Endothelial cell (in vitro differentiated cells): ENCODE data around the gene JMY. TPM values are rescaled to one million over a fixed set of nuclear protein-coding genes. Genes with fewer than 3 reads are reported as not detected.

Source experiments
- DNase-seq: peaks from one replicate; pipeline ENCODE4 v3.0.0; 2021; ENCODE audit warnings: low spot score
- H3K27ac Mint-ChIP-seq: one replicate; pipeline ENCODE4 v1.8.0; 2021; ENCODE audit warnings: mixed read lengths, inconsistent platforms; ENCODE audit not compliant: unreplicated experiment
- H3K27me3 Mint-ChIP-seq: one replicate; pipeline ENCODE4 v1.8.0; 2021; ENCODE audit warnings: mild to moderate bottlenecking, moderate library complexity, mixed read lengths, inconsistent platforms; ENCODE audit not compliant: unreplicated experiment
- H3K36me3 Mint-ChIP-seq: one replicate; pipeline ENCODE4 v1.8.0; 2021; ENCODE audit warnings: mild to moderate bottlenecking, low read depth, mixed read lengths, inconsistent platforms; ENCODE audit not compliant: unreplicated experiment
- H3K4me1 Mint-ChIP-seq: one replicate; pipeline ENCODE4 v1.8.0; 2021; ENCODE audit warnings: mild to moderate bottlenecking, mixed read lengths, inconsistent platforms; ENCODE audit not compliant: unreplicated experiment
- H3K4me3 Mint-ChIP-seq: one replicate; pipeline ENCODE4 v1.8.0; 2021; ENCODE audit warnings: mild to moderate bottlenecking, mixed read lengths, inconsistent platforms; ENCODE audit not compliant: unreplicated experiment
- H3K9me3 Mint-ChIP-seq: one replicate; pipeline ENCODE4 v1.8.0; 2021; ENCODE audit warnings: mixed read lengths, inconsistent platforms; ENCODE audit not compliant: unreplicated experiment
- CTCF ChIP-seq: fragments of 200-600 bp; sonication (generic); IDR thresholded peaks from one replicate; pipeline ENCODE4 v1.5.0; 2021; ENCODE audit warnings: antibody characterized with exemption; ENCODE audit not compliant: unreplicated experiment
- total RNA-seq: library from RNA; stranded (reverse); fragmentation: NEBNext Ultra II Directional; extraction: Animal tissue kit (Norgen Biotek cat#: 25700); gene quantifications from one replicate; pipeline ENCODE4 v1.2.1, GENCODE V29; 2021; ENCODE audit not compliant: unreplicated experiment

The JMY gene
- total RNA-seq, 1 donor from 2014 or later: 7.7 TPM

GRCh38 chr5:79285285-79285684 lies 49.4 kb downstream of the JMY start:
- no peak for TF ChIP-seq CTCF
- no peaks in the 10 kb centered on the region for H3K4me1 Mint-ChIP-seq
- H3K4me3 Mint-ChIP-seq: no peak overlapping the region
- no peaks in the 10 kb centered on the region for H3K36me3 Mint-ChIP-seq
- DNase-seq: no peak
- peaks cover 1% of the 10 kb centered on the region for H3K27me3 Mint-ChIP-seq
- H3K9me3 Mint-ChIP-seq: no peaks in the 10 kb centered on the region
- H3K27ac Mint-ChIP-seq: no peak overlapping the region

- Mint-ChIP-seq H3K9me3 (no peaks in the 10 kb centered on the region), H3K27me3 (peaks cover 1% of the 10 kb centered on the region), H3K4me1 (no peaks in the 10 kb centered on the region), H3K27ac (no peak overlapping the region), H3K36me3 (no peaks in the 10 kb centered on the region), H3K4me3 (no peak overlapping the region)
- DNase-seq: no peak
- TF ChIP-seq CTCF: no peak
Measured at GRCh38 chr5:79285833-79286232, 49.9 kb downstream of the JMY start.

GRCh38 chr5:79287380-79287779 lies 51.4 kb downstream of the JMY start:
- Mint-ChIP-seq H3K27me3 (peaks cover 1% of the 10 kb centered on the region), H3K4me1 (no peaks in the 10 kb centered on the region), H3K9me3 (no peaks in the 10 kb centered on the region), H3K27ac (no peak overlapping the region), H3K4me3 (no peak overlapping the region), H3K36me3 (no peaks in the 10 kb centered on the region)
- no peak for DNase-seq
- no peak for TF ChIP-seq CTCF

GRCh38 chr5:79287907-79288306 lies 52.0 kb downstream of the JMY start:
- no peaks in the 10 kb centered on the region for H3K27me3 Mint-ChIP-seq
- H3K27ac Mint-ChIP-seq: no peak overlapping the region
- no peaks in the 10 kb centered on the region for H3K4me1 Mint-ChIP-seq
- no peak overlapping the region for H3K4me3 Mint-ChIP-seq
- no peaks in the 10 kb centered on the region for H3K36me3 Mint-ChIP-seq
- TF ChIP-seq CTCF: no peak
- H3K9me3 Mint-ChIP-seq: no peaks in the 10 kb centered on the region
- no peak for DNase-seq

GRCh38 chr5:79295029-79295428 lies 59.1 kb downstream of the JMY start:
- no peaks in the 10 kb centered on the region for H3K9me3 Mint-ChIP-seq
- DNase-seq: no peak
- H3K27me3 Mint-ChIP-seq: peaks cover 2% of the 10 kb centered on the region
- H3K4me3 Mint-ChIP-seq: no peak overlapping the region
- H3K27ac Mint-ChIP-seq: no peak overlapping the region
- TF ChIP-seq CTCF: no peak
- H3K36me3 Mint-ChIP-seq: no peaks in the 10 kb centered on the region
- no peaks in the 10 kb centered on the region for H3K4me1 Mint-ChIP-seq
